Central memory CD8-positive, alpha-beta T cell (primary cell): ENCODE measurements around the gene KCNK10.
A peak's percentile ranks its signal among the peaks of the same experiment; 100 is the strongest.

Experiments used
- ATAC-seq: fragments of 150-1000 bp; cut with Tn5 transposase; replicated peaks from 2 replicates; pipeline ENCODE4 v1.10.0; 2022; ENCODE audit warnings: mild to moderate bottlenecking, moderate FRiP score, moderate number of reproducible peaks; ENCODE audit not compliant: poor library complexity, severe bottlenecking; ENCODE audit errors: extremely low read depth
- DNase-seq, 2 donors: peaks; one replicate each; pipeline ENCODE4 v3.0.0; 2021; ENCODE audit warnings: low spot score in 2 of 2
- H3K27ac Mint-ChIP-seq: one replicate; pipeline ENCODE4 v1.8.0; 2022; ENCODE audit warnings: low read depth, mild to moderate bottlenecking, moderate library complexity, mixed read lengths
- H3K27me3 Mint-ChIP-seq: one replicate; pipeline ENCODE4 v1.8.0; 2022; ENCODE audit warnings: mixed read lengths
- H3K36me3 Mint-ChIP-seq: one replicate; pipeline ENCODE4 v1.8.0; 2022; ENCODE audit warnings: mild to moderate bottlenecking, moderate library complexity, mixed read lengths; ENCODE audit not compliant: insufficient read depth
- H3K4me1 Mint-ChIP-seq: one replicate; pipeline ENCODE4 v1.8.0; 2022; ENCODE audit warnings: mixed read lengths
- H3K4me3 Mint-ChIP-seq: one replicate; pipeline ENCODE4 v1.8.0; 2022; ENCODE audit warnings: mild to moderate bottlenecking, moderate library complexity, mixed read lengths
- H3K9me3 Mint-ChIP-seq: one replicate; pipeline ENCODE4 v1.8.0; 2022; ENCODE audit warnings: mixed read lengths

Gene KCNK10

GRCh38 chr14:88333036-88333435 is 10.0 kb upstream of the KCNK10 start:
- peaks cover 92% of the 10 kb centered on the region for H3K27me3 Mint-ChIP-seq
- H3K36me3 Mint-ChIP-seq = no peaks in the 10 kb centered on the region
- no peak overlapping the region for H3K27ac Mint-ChIP-seq
- ATAC-seq = no peak
- no peaks in the 10 kb centered on the region for H3K9me3 Mint-ChIP-seq
- H3K4me1 Mint-ChIP-seq = no peaks in the 10 kb centered on the region
- no peak for DNase-seq
- no peak overlapping the region for H3K4me3 Mint-ChIP-seq

- H3K36me3 Mint-ChIP-seq = peaks cover 2% of the 10 kb centered on the region
- ATAC-seq (no peak), DNase-seq (no peak)
- no peaks in the 10 kb centered on the region for H3K4me1 Mint-ChIP-seq
- no peak overlapping the region for H3K27ac Mint-ChIP-seq
- H3K4me3 Mint-ChIP-seq = no peak overlapping the region
- no peaks in the 10 kb centered on the region for H3K9me3 Mint-ChIP-seq
- peaks cover 73% of the 10 kb centered on the region for H3K27me3 Mint-ChIP-seq
Measured at GRCh38 chr14:88327497-88327896, 4.4 kb upstream of the KCNK10 start.

GRCh38 chr14:88326352-88327103 is 3.5 kb upstream of the KCNK10 start:
- Mint-ChIP-seq H3K27ac (no peak overlapping the region), H3K4me3 (no peak overlapping the region), H3K36me3 (peaks cover 2% of the 10 kb centered on the region), H3K4me1 (no peaks in the 10 kb centered on the region), H3K27me3 (peaks cover 69% of the 10 kb centered on the region), H3K9me3 (no peaks in the 10 kb centered on the region)
- DNase-seq (no peak), ATAC-seq (no peak)

- Mint-ChIP-seq H3K27me3 (peaks cover 63% of the 10 kb centered on the region), H3K36me3 (peaks cover 2% of the 10 kb centered on the region), H3K4me3 (no peak overlapping the region), H3K4me1 (no peaks in the 10 kb centered on the region), H3K9me3 (no peaks in the 10 kb centered on the region), H3K27ac (no peak overlapping the region)
- DNase-seq (no peak), ATAC-seq (no peak)
Measured at GRCh38 chr14:88325883-88326282, 2.8 kb upstream of the KCNK10 start.

- peaks cover 2% of the 10 kb centered on the region for H3K36me3 Mint-ChIP-seq
- no peak overlapping the region for H3K4me3 Mint-ChIP-seq
- no peaks in the 10 kb centered on the region for H3K9me3 Mint-ChIP-seq
- H3K4me1 Mint-ChIP-seq = no peaks in the 10 kb centered on the region
- no peak overlapping the region for H3K27ac Mint-ChIP-seq
- ATAC-seq = no peak
- peaks cover 53% of the 10 kb centered on the region for H3K27me3 Mint-ChIP-seq
- no peak for DNase-seq
Measured at GRCh38 chr14:88324930-88325329, 1.9 kb upstream of the KCNK10 start.

- no peak for ATAC-seq
- DNase-seq = no peak
- H3K4me3 Mint-ChIP-seq = no peak overlapping the region
- peaks cover 2% of the 10 kb centered on the region for H3K36me3 Mint-ChIP-seq
- peaks cover 49% of the 10 kb centered on the region for H3K27me3 Mint-ChIP-seq
- H3K9me3 Mint-ChIP-seq = no peaks in the 10 kb centered on the region
- H3K27ac Mint-ChIP-seq = no peak overlapping the region
- no peaks in the 10 kb centered on the region for H3K4me1 Mint-ChIP-seq
Measured at GRCh38 chr14:88324491-88324890, 1.4 kb upstream of the KCNK10 start.

- Mint-ChIP-seq H3K27ac (no peak overlapping the region), H3K4me3 (peak overlapping the region; percentile 52), H3K9me3 (no peaks in the 10 kb centered on the region), H3K27me3 (peaks cover 42% of the 10 kb centered on the region), H3K4me1 (no peaks in the 10 kb centered on the region), H3K36me3 (peaks cover 2% of the 10 kb centered on the region)
- DNase-seq = no peak
- no peak for ATAC-seq
Measured at GRCh38 chr14:88323523-88324199, 592 bp upstream of the KCNK10 start.

- no peaks in the 10 kb centered on the region for H3K4me1 Mint-ChIP-seq
- DNase-seq (no peak), ATAC-seq (no peak)
- peaks cover 2% of the 10 kb centered on the region for H3K36me3 Mint-ChIP-seq
- H3K4me3 Mint-ChIP-seq = no peak overlapping the region
- H3K27ac Mint-ChIP-seq = no peak overlapping the region
- H3K27me3 Mint-ChIP-seq = peaks cover 31% of the 10 kb centered on the region
- no peaks in the 10 kb centered on the region for H3K9me3 Mint-ChIP-seq
Measured at GRCh38 chr14:88322504-88323085, 474 bp downstream of the KCNK10 start.

GRCh38 chr14:88321692-88322503 is 1.2 kb downstream of the KCNK10 start:
- DNase-seq = no peak
- no peak for ATAC-seq
- Mint-ChIP-seq H3K27ac (no peak overlapping the region), H3K36me3 (no peaks in the 10 kb centered on the region), H3K9me3 (no peaks in the 10 kb centered on the region), H3K27me3 (peaks cover 25% of the 10 kb centered on the region), H3K4me3 (no peak overlapping the region), H3K4me1 (no peaks in the 10 kb centered on the region)

GRCh38 chr14:88318406-88318805 is 4.7 kb downstream of the KCNK10 start:
- no peak for ATAC-seq
- no peak overlapping the region for H3K4me3 Mint-ChIP-seq
- no peaks in the 10 kb centered on the region for H3K9me3 Mint-ChIP-seq
- DNase-seq = no peak
- H3K27ac Mint-ChIP-seq = no peak overlapping the region
- no peaks in the 10 kb centered on the region for H3K36me3 Mint-ChIP-seq
- H3K27me3 Mint-ChIP-seq = peaks cover 5% of the 10 kb centered on the region
- no peaks in the 10 kb centered on the region for H3K4me1 Mint-ChIP-seq

- Mint-ChIP-seq H3K36me3 (no peaks in the 10 kb centered on the region), H3K9me3 (no peaks in the 10 kb centered on the region), H3K27me3 (peaks cover 13% of the 10 kb centered on the region), H3K27ac (no peak overlapping the region), H3K4me3 (no peak overlapping the region), H3K4me1 (no peaks in the 10 kb centered on the region)
- DNase-seq (no peak), ATAC-seq (no peak)
Measured at GRCh38 chr14:88316521-88316920, 6.5 kb downstream of the KCNK10 start.

- H3K4me1 Mint-ChIP-seq = no peaks in the 10 kb centered on the region
- no peak for DNase-seq
Measured at GRCh38 chr14:88312257-88312656, 10.8 kb downstream of the KCNK10 start.

More at GRCh38 chr14:88312257-88312656, 10.8 kb downstream of the KCNK10 start:
- H3K27ac Mint-ChIP-seq = no peak overlapping the region
- peaks cover 24% of the 10 kb centered on the region for H3K27me3 Mint-ChIP-seq
- no peak for ATAC-seq
- no peaks in the 10 kb centered on the region for H3K36me3 Mint-ChIP-seq
- H3K9me3 Mint-ChIP-seq = no peaks in the 10 kb centered on the region
- H3K4me3 Mint-ChIP-seq = no peak overlapping the region
